B cell (primary cell): ENCODE measurements around the gene RAB15.

Source experiments
- EZH2 ChIP-seq: IDR thresholded peaks from 2 replicates; pipeline ENCODE4 v1.6.1; 2012; ENCODE audit warnings: borderline replicate concordance, low read depth, mild to moderate bottlenecking, moderate library complexity, low read length; ENCODE audit not compliant: insufficient read depth, poor library complexity, severe bottlenecking
- TF ChIP-seq, protein P1 (sequence below): fragments of 200-600 bp; IDR thresholded peaks from one replicate; pipeline ENCODE4 v1.8.0; 2022; ENCODE audit warnings: antibody characterized with exemption, mild to moderate bottlenecking

DNA sequence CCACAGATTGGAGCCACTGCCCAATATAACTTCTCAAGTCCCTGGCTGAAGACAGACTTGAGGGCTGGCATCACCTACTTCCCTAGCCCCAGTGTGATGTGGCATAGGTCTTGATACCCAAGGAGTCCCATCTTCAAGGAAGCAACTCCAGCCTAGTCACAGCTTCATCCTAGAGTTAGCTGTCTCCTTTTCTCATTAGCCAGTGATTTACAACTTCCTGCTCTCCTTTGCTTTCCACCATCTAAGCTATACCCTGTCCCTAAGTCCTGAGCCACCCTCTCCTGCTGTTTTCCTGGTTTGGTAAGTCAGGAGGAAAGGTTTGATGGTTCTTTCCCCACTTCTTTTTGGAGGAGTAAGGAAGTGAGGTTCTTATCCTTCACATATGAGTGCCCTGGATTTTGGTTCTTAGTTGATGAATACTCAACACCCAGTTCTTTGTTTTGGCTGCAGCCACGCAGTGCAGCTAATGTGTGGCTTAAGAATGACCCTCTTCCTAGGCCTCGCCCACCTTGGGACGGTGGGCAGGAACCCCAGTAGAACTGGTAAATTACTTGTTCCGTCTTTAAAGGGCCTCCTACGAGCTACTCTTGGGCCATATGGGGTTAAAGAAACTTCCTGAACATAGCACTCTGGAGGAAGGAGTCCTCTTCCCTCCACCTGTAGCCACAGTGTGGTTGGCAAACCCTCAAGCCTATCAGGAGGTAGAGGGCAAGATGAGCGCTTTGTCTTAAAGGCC, 25.7 kb downstream of the RAB15 start:
- TF ChIP-seq, protein P1, sequence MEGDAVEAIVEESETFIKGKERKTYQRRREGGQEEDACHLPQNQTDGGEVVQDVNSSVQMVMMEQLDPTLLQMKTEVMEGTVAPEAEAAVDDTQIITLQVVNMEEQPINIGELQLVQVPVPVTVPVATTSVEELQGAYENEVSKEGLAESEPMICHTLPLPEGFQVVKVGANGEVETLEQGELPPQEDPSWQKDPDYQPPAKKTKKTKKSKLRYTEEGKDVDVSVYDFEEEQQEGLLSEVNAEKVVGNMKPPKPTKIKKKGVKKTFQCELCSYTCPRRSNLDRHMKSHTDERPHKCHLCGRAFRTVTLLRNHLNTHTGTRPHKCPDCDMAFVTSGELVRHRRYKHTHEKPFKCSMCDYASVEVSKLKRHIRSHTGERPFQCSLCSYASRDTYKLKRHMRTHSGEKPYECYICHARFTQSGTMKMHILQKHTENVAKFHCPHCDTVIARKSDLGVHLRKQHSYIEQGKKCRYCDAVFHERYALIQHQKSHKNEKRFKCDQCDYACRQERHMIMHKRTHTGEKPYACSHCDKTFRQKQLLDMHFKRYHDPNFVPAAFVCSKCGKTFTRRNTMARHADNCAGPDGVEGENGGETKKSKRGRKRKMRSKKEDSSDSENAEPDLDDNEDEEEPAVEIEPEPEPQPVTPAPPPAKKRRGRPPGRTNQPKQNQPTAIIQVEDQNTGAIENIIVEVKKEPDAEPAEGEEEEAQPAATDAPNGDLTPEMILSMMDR, result no peak
- TF ChIP-seq EZH2, result no peak
